Measurements from ENCODE around the gene AGMAT. TPM values are rescaled to one million over a fixed set of nuclear protein-coding genes. Genes with fewer than 3 reads are reported as not detected.

The AGMAT gene
- total and polyA plus RNA-seq, 9 of the 15 experiments (the other 6 are each of a cell fraction or from before 2014, with no cell fraction given): not detected

- TF ChIP-seq E2F1 (CRISPR knock-in tag; IDR thresholded peaks at IDR 0.05): no peak
- TF ChIP-seq ZNF239 (CRISPR knock-in tag; IDR thresholded peaks at IDR 0.05): no peak
- TF ChIP-seq ZC3H4 (CRISPR knock-in tag; IDR thresholded peaks at IDR 0.05; ENCODE audit: borderline replicate concordance): no peak
- TF ChIP-seq ZBTB17 (CRISPR knock-in tag; IDR thresholded peaks at IDR 0.05): peak; percentile 74; the same call in 1 of the 2 replicates
- TF ChIP-seq CHD7 (IDR thresholded peaks at IDR 0.05; ENCODE audit: low read depth, low read length): no peak
- no peak for TF ChIP-seq ZBTB43 (CRISPR knock-in tag; IDR thresholded peaks at IDR 0.05)
- peak; percentile 86 for TF ChIP-seq ELF1 (tag; IDR thresholded peaks at IDR 0.05)
- TF ChIP-seq HDAC6 (IDR thresholded peaks at IDR 0.05; ENCODE audit: low read depth, low read length): no peak
- no peak for TF ChIP-seq ZKSCAN1 (IDR thresholded peaks at IDR 0.05; ENCODE audit: low read depth, low read length)
- no peak; the same call in 1 of the 2 replicates for TF ChIP-seq CTBP1 (IDR thresholded peaks at IDR 0.05; ENCODE audit: borderline replicate concordance)
- TF ChIP-seq BRCA1 (IDR thresholded peaks at IDR 0.05): no peak
- TF ChIP-seq BRCA1 (CRISPR knock-in tag; IDR thresholded peaks at IDR 0.05): no peak
- peak; percentile 70 for TF ChIP-seq POLR2B (IDR thresholded peaks at IDR 0.05; ENCODE audit: low read depth, partially characterized antibody)
- TF ChIP-seq EP300 (IDR thresholded peaks at IDR 0.05; ENCODE audit: low read length): no peak
- TF ChIP-seq U2AF2 (optimal IDR thresholded peaks at IDR 0.05; ENCODE audit: low read depth, low read length): no peak
- TF ChIP-seq BACH1 (tag; IDR thresholded peaks at IDR 0.05): no peak
- TF ChIP-seq EP400 (IDR thresholded peaks at IDR 0.05): no peak
Measured at GRCh38 chr1:15524021-15524282, 60.9 kb downstream of the AGMAT start, which contains the start of gene CASP9 (continued).

Data from K562 (cell line).